C4-2B (cell line): ENCODE data around the gene SLC6A11.

ENCODE experiments used
- H3K27ac ChIP-seq: fragments of 450-650 bp; 2 replicates; pipeline ENCODE4 v1.5.1; 2017
- ZFX ChIP-seq: fragments of 450-650 bp; IDR thresholded peaks from 2 replicates; pipeline ENCODE4 v1.6.1; 2017
- TF ChIP-seq, protein P1 (sequence below): fragments of 450-650 bp; conservative IDR thresholded peaks from 2 replicates; pipeline ENCODE4 v1.5.1; 2017; ENCODE audit warnings: mild to moderate bottlenecking

SLC6A11 gene

GRCh38 chr3:10912786-10913185 lies 96.8 kb downstream of the SLC6A11 start:
- TF ChIP-seq, protein P1, sequence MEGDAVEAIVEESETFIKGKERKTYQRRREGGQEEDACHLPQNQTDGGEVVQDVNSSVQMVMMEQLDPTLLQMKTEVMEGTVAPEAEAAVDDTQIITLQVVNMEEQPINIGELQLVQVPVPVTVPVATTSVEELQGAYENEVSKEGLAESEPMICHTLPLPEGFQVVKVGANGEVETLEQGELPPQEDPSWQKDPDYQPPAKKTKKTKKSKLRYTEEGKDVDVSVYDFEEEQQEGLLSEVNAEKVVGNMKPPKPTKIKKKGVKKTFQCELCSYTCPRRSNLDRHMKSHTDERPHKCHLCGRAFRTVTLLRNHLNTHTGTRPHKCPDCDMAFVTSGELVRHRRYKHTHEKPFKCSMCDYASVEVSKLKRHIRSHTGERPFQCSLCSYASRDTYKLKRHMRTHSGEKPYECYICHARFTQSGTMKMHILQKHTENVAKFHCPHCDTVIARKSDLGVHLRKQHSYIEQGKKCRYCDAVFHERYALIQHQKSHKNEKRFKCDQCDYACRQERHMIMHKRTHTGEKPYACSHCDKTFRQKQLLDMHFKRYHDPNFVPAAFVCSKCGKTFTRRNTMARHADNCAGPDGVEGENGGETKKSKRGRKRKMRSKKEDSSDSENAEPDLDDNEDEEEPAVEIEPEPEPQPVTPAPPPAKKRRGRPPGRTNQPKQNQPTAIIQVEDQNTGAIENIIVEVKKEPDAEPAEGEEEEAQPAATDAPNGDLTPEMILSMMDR, result no peak
- no peak for TF ChIP-seq ZFX
- H3K27ac ChIP-seq, result no peak overlapping the region

- no peak overlapping the region for H3K27ac ChIP-seq
- TF ChIP-seq, protein P1, result no peak
- TF ChIP-seq ZFX, result no peak
These were observed 99.3 kb downstream of the SLC6A11 start for GRCh38 chr3:10915376-10915775.

DNA sequence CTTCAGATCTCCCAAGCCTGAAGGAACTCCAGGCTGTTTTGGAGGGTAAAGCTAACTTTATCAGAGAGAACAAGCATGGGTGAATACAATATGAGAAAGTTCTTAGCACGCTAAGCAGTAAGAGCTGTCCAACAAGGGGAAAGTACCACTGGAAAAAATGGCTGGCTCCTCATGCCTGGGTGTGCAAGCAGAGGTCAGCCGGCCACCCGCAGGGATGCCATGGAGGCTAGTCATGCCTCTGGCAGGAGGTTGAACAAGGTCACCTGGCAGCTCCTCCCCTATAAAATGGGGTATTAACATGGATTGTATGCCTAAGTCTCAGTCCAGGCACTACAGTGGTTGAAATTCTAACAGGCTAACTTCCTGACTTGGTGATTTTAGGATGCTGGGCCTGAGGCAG lies 101.1 kb downstream of the SLC6A11 start:
- no peak overlapping the region for H3K27ac ChIP-seq
- no peak for TF ChIP-seq ZFX
- TF ChIP-seq, protein P1, result no peak

GRCh38 chr3:10918011-10918410 lies 102.0 kb downstream of the SLC6A11 start:
- TF ChIP-seq, protein P1, result no peak
- TF ChIP-seq ZFX, result no peak

DNA sequence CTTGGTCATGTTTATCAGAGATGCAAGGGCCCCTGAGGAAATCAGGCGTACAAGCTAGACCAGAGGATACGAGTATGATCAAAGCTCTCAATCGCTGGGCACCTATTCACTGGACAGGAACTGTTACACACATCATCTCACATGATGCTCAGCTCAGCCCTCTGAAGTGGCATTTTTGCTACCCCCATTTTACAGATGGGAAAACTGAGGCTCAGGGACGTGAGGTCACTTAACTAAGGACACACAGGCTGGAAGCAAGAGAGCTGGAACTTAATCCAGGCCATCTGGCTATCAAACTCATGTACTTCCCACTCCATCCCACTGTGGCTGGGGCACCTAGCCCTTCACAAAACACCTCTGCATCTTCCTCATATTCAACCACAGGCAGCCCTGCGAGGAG lies 103.6 kb downstream of the SLC6A11 start:
- no peak overlapping the region for H3K27ac ChIP-seq
- TF ChIP-seq ZFX, result no peak
- TF ChIP-seq, protein P1, result no peak

More at GRCh38 chr3:10918011-10918410, 102.0 kb downstream of the SLC6A11 start:
- no peak overlapping the region for H3K27ac ChIP-seq

- TF ChIP-seq, protein P1, result no peak
- TF ChIP-seq ZFX, result no peak
- no peak overlapping the region for H3K27ac ChIP-seq
These were observed 109.6 kb downstream of the SLC6A11 start for GRCh38 chr3:10925436-10926255.

DNA sequence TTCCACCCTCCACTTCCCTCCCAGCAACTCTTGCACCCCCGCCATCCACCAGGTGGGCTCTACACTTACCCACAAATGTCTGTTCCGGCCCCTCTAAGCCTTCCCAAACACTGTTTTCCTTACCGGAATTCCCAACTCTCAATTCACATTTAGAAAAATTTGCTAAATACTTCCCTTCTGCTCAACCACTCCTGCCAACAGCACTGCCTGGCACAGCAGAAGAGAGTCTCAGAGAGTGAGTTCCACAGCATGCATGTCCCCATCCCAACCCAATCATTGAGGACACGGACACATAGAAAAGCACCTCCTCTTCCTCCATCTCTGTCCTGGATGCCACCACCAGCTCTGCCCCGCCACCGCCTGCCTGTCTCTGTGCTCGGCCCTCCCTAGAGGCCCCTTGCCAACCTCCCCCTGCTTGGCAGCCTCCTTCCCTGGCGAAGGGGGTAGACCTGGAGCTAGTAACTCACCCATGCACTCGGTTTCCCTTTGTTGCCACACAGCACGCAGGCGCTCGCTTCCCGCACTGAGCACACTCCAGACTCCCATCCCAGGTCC lies 110.3 kb downstream of the SLC6A11 start:
- TF ChIP-seq ZFX, result no peak
- TF ChIP-seq, protein P1, result no peak
- H3K27ac ChIP-seq, result no peak overlapping the region
